Transverse colon (tissue), 4 donors: ENCODE data around the gene ZDHHC7. TPM values are rescaled to one million over a fixed set of nuclear protein-coding genes. Genes with fewer than 3 reads are reported as not detected.
A peak's percentile ranks its signal among the peaks of the same experiment; 100 is the strongest.

Source experiments
- DNase-seq: peaks from one replicate; pipeline ENCODE4 v3.0.0-alpha.2; 2019
- H3K27ac ChIP-seq, 4 donors: fragments of 200-600 bp; sonication (generic); 2 replicates each; pipeline ENCODE4 v1.5.1; 2016 to 2018; ENCODE audit warnings: inconsistent platforms in 4 of 4
- H3K27me3 ChIP-seq: fragments of 200-600 bp; sonication (generic); 2 replicates; pipeline ENCODE4 v1.5.1; 2017; ENCODE audit warnings: inconsistent platforms
- H3K36me3 ChIP-seq, 4 donors: fragments of 200-600 bp; sonication (generic); 2 replicates each; pipeline ENCODE4 v1.5.1; 2017 to 2019; ENCODE audit warnings: inconsistent platforms in 4 of 4
- H3K4me1 ChIP-seq, 4 donors: fragments of 200-600 bp; sonication (generic); 2 replicates each; pipeline ENCODE4 v1.5.1; 2017 to 2020; ENCODE audit warnings: inconsistent platforms in 4 of 4
- H3K4me3 ChIP-seq, 4 donors: fragments of 200-600 bp; sonication (generic); 1 replicate in 1 of 4; 2 replicates in 3 of 4; pipeline versions ENCODE4 v1.5.1 to v1.6.1; 2017 to 2019; ENCODE audit warnings: inconsistent platforms in 4 of 4
- H3K9me3 ChIP-seq, 2 donors: fragments of 200-600 bp; sonication (generic); 2 replicates each; pipeline ENCODE4 v1.5.1; 2017 to 2019; ENCODE audit warnings: inconsistent platforms in 2 of 2
- EP300 ChIP-seq: sonication (generic); formaldehyde crosslinking; IDR thresholded peaks from one replicate; pipeline ENCODE4 v1.6.1; 2017; ENCODE audit warnings: antibody characterized with exemption, low read depth
- POLR2A ChIP-seq: fragments of 450-650 bp; IDR thresholded peaks from one replicate; pipeline ENCODE4 v1.6.1; 2016; ENCODE audit warnings: antibody characterized with exemption, mild to moderate bottlenecking, moderate library complexity
- POLR2AphosphoS5 ChIP-seq, 3 donors: sonication (generic); formaldehyde crosslinking; IDR thresholded peaks; one replicate each; pipeline ENCODE4 v1.6.1; 2016; ENCODE audit warnings: antibody characterized with exemption in 3 of 3
- WGBS, 2 donors: methylation state at CpG; one replicate each; pipeline ENCODE4 v1.1.5; 2018; ENCODE audit warnings: low coverage in 1 of 2; 5-methylcytosine and 5-hydroxymethylcytosine counted together
- in situ Hi-C, 4 donors: fragments of 200-750 bp; cut with MboI; loops; one replicate each; pipeline versions ENCODE4 v1.15.0 to v1.15.1; 2017; ENCODE audit warnings: low sequenced_read_pairs in 3 of 4, low pct_ligation_motif_present in 1 of 4, low pct_unique_long_range_greater_than_20kb in 1 of 4
- intact Hi-C: fragments of 100-400 bp; cut with DNase I; formaldehyde crosslinking; loops from one replicate; pipeline ENCODE4 v1.15.1; 2023; ENCODE audit warnings: low total_unique reads
- total RNA-seq, 4 donors: library from RNA; depleted of rRNA; stranded (reverse); fragments of >200 nt; gene quantifications; one replicate each; pipeline ENCODE4 v1.1.0, GENCODE V29; 2016
- TF ChIP-seq, protein P1 (sequence below), 5 experiments: fragments of 200-600 bp in 3 of 5; fragments of 450-650 bp in 2 of 5; sonication (generic) in 3 of 5; IDR thresholded peaks; 1 replicate in 2 of 5; 2 replicates in 3 of 5; pipeline ENCODE4 v1.5.1; 2016 to 2017; ENCODE audit warnings: antibody characterized with exemption in 5 of 5, inconsistent platforms in 3 of 5, mild to moderate bottlenecking in 2 of 5, moderate library complexity in 1 of 5

The ZDHHC7 gene
- total RNA-seq, 4 donors from 2014 or later = 100 to 940 (median 120) TPM

DNA sequence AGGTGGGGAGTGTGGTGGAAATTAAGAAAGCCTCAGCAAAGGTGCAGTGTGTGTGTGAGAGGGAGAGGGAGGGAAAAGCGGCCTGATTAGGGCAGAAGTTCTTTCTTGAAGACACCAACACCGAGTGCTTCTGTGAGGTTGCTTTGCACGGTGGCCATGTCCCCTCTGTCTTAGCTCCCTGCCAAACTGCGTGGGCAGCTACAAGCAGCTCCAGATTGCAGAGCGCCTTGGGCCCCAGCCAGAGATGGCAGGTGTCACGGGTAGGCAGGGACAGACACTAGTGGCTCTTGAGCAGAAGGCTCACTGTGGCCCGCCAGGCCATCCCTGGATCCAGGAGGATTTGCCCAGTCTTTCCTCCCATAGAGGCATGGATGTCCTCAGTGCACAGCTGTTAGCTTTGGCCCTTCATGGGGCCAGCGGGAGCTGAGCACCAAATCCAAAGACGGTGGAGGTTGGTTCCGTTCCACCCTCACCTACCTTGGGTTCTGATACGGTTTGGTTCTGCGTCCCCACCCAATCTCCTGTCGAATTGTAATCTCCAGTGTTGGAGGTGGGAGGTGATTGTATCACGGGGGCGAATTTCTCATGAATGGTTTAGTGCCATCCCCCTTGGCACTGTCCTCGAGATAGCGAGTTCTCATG lies 37.7 kb upstream of the ZDHHC7 start:
- Histone ChIP-seq H3K9me3 (no peaks in the 10 kb centered on the region), H3K27me3 (no peaks in the 10 kb centered on the region), H3K4me1 (peaks cover 15 to 56% (median 37%) of the 10 kb centered on the region in 4 donors), H3K36me3 (no peaks in the 10 kb centered on the region), H3K4me3 (no peak overlapping the region), H3K27ac (peak overlapping the region; percentile 86 to 91 (median 90))
- in situ Hi-C loops = no loop called here
- WGBS, 2 donors = 89 to 95% methylated on average over 4 to 17 of the region's 17 CpGs
- TF ChIP-seq, protein P1, sequence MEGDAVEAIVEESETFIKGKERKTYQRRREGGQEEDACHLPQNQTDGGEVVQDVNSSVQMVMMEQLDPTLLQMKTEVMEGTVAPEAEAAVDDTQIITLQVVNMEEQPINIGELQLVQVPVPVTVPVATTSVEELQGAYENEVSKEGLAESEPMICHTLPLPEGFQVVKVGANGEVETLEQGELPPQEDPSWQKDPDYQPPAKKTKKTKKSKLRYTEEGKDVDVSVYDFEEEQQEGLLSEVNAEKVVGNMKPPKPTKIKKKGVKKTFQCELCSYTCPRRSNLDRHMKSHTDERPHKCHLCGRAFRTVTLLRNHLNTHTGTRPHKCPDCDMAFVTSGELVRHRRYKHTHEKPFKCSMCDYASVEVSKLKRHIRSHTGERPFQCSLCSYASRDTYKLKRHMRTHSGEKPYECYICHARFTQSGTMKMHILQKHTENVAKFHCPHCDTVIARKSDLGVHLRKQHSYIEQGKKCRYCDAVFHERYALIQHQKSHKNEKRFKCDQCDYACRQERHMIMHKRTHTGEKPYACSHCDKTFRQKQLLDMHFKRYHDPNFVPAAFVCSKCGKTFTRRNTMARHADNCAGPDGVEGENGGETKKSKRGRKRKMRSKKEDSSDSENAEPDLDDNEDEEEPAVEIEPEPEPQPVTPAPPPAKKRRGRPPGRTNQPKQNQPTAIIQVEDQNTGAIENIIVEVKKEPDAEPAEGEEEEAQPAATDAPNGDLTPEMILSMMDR (IDR thresholded peaks at IDR 0.05) = no peak
- no peak for TF ChIP-seq POLR2AphosphoS5 (IDR thresholded peaks at IDR 0.05)
- TF ChIP-seq POLR2A = no peak
- TF ChIP-seq EP300 = no peak
- DNase-seq = no peak
- intact Hi-C loops = no loop called here

DNA sequence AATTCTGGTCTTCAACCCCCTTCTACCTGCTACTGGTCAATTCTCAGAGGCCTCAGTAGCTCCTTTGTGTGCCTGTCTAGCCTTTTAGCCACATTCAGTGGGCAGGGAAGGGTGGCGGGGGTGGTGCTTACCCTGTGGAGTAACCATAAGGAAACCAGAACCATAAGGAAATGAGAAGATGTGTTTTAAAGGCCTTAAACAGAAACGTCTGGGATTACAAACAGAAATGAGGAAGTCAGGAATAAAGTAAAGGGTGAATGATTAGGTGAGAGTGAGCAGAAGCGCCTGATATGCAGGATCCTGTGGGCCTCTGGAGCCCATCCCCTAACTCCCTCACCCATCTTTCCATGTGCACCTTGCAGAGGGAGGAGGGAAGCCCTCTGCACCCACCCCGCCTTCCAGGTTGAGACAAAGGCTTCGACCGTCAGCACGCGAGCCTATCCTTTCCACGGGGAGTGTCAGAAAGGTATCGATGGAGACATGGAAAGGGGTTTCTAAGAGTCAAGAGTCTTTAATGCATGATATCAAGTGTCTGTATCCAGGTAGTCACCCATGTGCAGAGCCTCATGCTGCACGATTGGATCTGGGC lies 36.6 kb upstream of the ZDHHC7 start:
- TF ChIP-seq, protein P1 (IDR thresholded peaks at IDR 0.05) = no peak
- TF ChIP-seq POLR2AphosphoS5 (IDR thresholded peaks at IDR 0.05) = peak in 2 of 3 donors; percentile 35 to 61
- no peak for TF ChIP-seq EP300
- peak; percentile 19 for TF ChIP-seq POLR2A
- intact Hi-C loops = no loop called here
- peak overlapping the region in 2 of 4 donors; percentile 8 to 27 for H3K4me3 ChIP-seq
- H3K36me3 ChIP-seq = no peaks in the 10 kb centered on the region
- H3K27ac ChIP-seq = peak overlapping the region; percentile 86 to 91 (median 90)
- peak; percentile 82 for DNase-seq
- WGBS, 2 donors = 52 to 59% methylated on average over 8 to 11 of the region's 11 CpGs
- in situ Hi-C loops = no loop called here
- no peaks in the 10 kb centered on the region for H3K9me3 ChIP-seq
- no peaks in the 10 kb centered on the region for H3K27me3 ChIP-seq
- H3K4me1 ChIP-seq = peaks cover 15 to 56% (median 37%) of the 10 kb centered on the region in 4 donors

DNA sequence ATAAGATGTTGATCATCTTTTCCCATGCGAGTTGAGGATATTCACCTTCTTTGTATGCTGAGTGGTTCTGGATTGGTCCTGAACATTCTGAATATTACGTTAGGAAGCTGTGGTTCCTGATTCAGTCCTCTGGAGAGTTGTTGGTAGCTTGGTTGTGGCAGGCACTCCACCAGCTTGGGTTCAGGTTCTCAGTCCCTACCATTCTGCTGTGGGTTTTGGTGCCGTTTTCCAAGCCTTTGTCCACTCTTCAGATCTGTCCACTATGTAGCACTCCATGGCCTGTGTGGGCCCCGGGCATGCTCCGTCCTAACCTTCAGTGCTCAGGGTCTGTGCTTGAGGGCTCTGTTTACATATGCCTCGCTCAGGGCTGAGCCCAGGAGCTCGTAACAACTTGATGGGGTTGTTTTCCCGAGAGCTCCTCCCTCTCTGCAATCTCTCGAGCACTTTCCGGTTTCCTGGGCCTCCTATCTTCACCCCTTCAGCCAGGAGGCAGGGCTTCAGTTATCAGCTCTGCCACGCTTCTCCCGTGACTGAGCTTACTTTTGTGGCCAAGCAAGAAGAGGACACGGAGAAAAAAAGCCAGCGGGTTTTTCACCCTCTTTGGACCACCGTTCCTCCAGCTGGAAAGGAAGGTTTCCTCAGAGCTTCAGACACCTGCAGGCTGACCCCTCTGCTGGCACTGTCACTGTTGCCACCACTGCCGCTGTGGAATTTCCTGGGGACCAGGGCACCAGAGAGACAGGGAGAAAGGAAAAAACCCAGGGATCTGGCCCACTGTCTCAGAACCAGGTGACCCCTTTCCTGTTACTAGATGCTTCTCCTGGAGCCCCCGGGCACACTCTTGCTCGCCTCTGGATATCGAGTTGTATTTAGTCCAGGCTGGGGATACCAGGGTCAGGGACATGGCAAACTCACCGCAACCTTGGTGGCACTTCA lies 35.9 kb upstream of the ZDHHC7 start:
- H3K27ac ChIP-seq = peak overlapping the region; percentile 86 to 91 (median 90)
- 61 to 64% methylated on average over 8 to 20 of the region's 20 CpGs for WGBS, 2 donors
- in situ Hi-C loops = no loop called here
- peak; percentile 72 for DNase-seq
- H3K9me3 ChIP-seq = no peaks in the 10 kb centered on the region
- H3K36me3 ChIP-seq = no peaks in the 10 kb centered on the region
- TF ChIP-seq POLR2AphosphoS5 (IDR thresholded peaks at IDR 0.05) (peak in 2 of 3 donors; percentile 11 to 49), POLR2A (peak; percentile 23)
- TF ChIP-seq, protein P1 (IDR thresholded peaks at IDR 0.05) = no peak
- no peaks in the 10 kb centered on the region for H3K27me3 ChIP-seq
- H3K4me3 ChIP-seq = peak overlapping the region in 2 of 4 donors; percentile 8 to 27
- H3K4me1 ChIP-seq = peaks cover 15 to 60% (median 37%) of the 10 kb centered on the region in 4 donors
- intact Hi-C loops = no loop called here

DNA sequence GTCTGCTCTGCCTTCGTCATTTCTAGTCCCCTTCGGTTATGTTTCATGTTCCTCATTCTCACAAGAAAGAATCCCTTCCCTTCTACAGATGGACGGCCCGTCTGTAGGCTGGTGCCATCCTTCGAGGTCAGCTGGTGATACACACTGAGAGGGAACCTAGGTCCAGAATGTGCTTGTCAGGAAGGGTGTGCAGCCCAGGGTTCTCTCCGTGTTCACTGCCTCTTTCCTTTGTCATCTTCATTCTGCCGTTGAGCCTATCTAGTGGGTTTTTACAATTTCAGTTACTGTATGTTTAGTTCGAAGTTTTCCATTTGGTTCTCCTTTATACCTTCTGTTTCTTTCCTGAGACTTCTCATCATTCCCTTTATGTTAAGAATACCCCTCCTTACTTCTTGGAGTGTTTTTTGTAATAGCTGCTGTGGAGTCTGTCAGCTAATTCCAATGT lies 35.2 kb upstream of the ZDHHC7 start:
- no peaks in the 10 kb centered on the region for H3K36me3 ChIP-seq
- no peak for DNase-seq
- in situ Hi-C loops = no loop called here
- intact Hi-C loops = no loop called here
- TF ChIP-seq POLR2A (no peak), EP300 (no peak), POLR2AphosphoS5 (IDR thresholded peaks at IDR 0.05) (no peak)
- TF ChIP-seq, protein P1 (IDR thresholded peaks at IDR 0.05) = no peak
- H3K4me3 ChIP-seq = peak overlapping the region in 1 of 4 donors; percentile 11
- H3K9me3 ChIP-seq = no peaks in the 10 kb centered on the region
- WGBS, 2 donors = 85 to 88% methylated on average over 7 to 8 of the region's 8 CpGs
- H3K27ac ChIP-seq = peak overlapping the region; percentile 86 to 91 (median 90)
- H3K4me1 ChIP-seq = peaks cover 15 to 56% (median 37%) of the 10 kb centered on the region in 4 donors
- H3K27me3 ChIP-seq = no peaks in the 10 kb centered on the region
